ENCODE measurements around the gene BAD.
A peak's percentile ranks its signal among the peaks of the same experiment; 100 is the strongest.

Gene BAD

DNA sequence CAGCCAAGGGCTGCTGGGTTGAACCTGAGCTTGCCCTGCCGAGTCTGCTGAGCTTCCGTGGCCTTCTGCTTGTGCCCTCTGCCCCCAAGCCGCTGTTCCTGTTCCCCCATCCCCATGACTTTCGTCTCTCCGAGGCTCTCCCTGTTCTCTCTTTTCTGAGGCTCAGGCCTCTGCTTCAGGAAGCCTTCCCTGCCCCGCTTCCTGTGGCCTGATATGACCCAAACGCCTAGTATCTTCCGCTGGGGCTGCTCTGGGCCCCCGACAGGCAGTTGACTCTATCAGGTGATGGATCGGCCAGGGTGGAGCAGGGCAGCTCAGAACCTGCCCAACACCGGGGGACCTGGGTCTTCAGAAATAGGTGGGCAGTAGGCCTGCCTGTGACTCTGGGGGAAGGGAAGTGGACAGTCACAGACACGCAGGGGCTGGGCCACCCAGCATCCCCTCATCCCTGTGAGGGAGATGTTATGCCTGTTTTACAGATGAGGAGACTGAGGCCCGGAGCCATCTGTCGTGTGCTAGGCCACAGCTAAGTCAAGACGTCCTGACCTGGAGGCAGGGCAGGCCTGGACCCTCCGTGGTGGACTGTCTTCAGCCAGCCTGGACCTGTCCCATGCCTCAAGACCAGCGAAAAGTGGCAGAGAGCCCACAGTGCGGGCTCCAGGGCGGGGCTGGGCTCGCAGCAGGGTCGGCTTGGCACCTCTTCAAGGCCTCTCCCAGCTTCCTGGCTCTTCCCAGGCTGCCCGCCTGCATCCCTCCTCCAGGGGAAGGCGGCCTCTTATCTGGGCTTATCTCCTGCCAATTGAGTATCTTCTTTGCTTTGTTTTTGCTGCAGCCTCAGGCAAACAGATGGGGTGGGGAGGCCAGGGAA lies 16.2 kb downstream of the BAD start:
- H3K4me3 ChIP-seq (replicated peaks; ENCODE audit: low read depth, low read length): peak overlapping the region; percentile 67

DNA sequence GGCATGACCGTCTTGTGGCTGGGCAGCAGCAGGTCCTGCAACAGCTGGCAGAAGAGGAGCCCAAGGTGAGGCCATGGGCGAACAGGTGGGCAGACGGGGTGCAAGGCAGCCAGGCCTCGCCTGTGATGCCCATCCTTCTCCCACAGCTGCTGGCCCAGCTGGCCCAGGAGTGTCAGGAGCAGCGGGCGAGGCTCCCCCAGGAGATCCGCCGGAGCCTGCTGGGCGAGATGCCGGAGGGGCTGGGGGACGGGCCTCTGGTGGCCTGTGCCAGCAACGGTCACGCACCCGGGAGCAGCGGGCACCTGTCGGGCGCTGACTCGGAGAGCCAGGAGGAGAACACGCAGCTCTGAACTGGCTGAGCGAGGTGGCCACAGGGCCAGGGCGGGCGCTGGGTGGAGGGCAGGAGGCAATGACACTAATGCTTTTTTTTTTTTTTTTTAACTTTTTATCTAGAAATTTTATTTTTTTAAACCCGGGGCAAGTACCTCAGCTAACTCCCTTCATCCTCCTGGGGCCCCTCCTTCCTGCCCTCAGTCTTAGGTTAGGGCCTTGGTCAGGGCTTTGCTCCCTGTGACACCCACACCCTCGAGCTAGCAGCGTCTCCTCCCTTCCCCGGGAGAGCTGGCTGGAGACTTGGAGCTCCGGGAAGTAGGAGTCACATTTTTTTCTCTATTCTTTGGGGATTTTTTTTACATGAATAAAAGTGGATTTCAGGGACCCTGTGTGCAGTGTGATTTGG lies 17.1 kb downstream of the BAD start:
- no peak overlapping the region for H3K4me3 ChIP-seq (replicated peaks; ENCODE audit: low read depth, low read length)
- no peak for TF ChIP-seq CTCF (IDR thresholded peaks at IDR 0.05; ENCODE audit: low read length, missing control alignments)
- peak; percentile 25 for DNase-seq (ENCODE audit: low read depth)

More for the DNA sequence above, 16.2 kb downstream of the BAD start:
- TF ChIP-seq CTCF (IDR thresholded peaks at IDR 0.05; ENCODE audit: low read length, missing control alignments): no peak
- peak; percentile 83 for DNase-seq (ENCODE audit: low read depth)

GRCh38 chr11:64266339-64266738 lies 18.1 kb downstream of the BAD start:
- no peak overlapping the region for H3K4me3 ChIP-seq (replicated peaks; ENCODE audit: low read depth, low read length)
- TF ChIP-seq CTCF (IDR thresholded peaks at IDR 0.05; ENCODE audit: low read length, missing control alignments): no peak

GRCh38 chr11:64265176-64266160 lies 19.0 kb downstream of the BAD start:
- DNase-seq (ENCODE audit: low read depth): no peak
- no peak for TF ChIP-seq CTCF (IDR thresholded peaks at IDR 0.05; ENCODE audit: low read length, missing control alignments)
- no peak overlapping the region for H3K4me3 ChIP-seq (replicated peaks; ENCODE audit: low read depth, low read length)

More at GRCh38 chr11:64266339-64266738, 18.1 kb downstream of the BAD start:
- DNase-seq (ENCODE audit: low read depth): peak; percentile 20

DNA sequence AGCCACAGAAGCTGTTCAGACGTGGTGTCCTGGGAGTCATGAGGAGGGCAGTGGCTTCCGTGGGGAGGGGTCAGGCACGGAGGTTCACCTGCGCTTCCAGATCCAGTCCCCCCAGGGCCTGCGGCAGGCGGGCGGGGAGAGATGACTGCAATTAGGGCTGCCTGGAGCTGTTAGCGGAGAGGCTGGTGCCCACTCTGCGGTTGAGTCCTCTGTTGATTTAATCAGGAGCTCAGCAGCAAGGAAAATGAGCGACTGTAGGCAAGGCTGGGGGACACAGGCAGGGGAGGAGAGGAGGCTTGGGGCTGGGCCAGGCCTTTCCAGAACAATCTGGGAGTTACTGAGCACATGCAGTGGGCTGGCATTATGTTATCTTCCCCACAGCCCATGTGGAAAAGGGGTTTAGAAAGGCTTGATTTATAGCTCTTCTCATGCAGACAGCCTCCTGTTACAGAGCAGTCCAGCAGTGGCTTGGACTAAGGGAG lies 20.1 kb downstream of the BAD start:
- no peak overlapping the region for H3K4me3 ChIP-seq (replicated peaks; ENCODE audit: low read depth, low read length)
- no peak for DNase-seq (ENCODE audit: low read depth)
- TF ChIP-seq CTCF (IDR thresholded peaks at IDR 0.05; ENCODE audit: low read length, missing control alignments): no peak

DNA sequence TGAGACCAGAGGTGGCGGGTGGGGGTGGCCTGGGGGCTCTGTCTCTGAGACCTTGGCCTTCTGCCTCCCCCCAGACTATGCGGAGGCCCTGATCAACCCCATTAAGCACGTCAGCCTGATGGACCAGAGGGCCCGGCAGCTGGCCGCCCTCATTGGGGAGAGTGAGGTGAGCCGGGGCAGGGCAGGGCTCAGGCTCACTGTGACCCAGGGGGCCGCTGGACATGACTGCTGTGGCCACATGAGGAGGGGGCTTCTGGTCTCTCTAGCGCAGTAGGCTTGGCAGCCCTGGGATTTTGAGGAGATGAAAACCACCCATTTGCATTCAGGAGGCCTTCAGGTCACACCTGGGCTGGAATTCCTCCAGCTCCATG lies 20.5 kb downstream of the BAD start:
- H3K4me3 ChIP-seq (replicated peaks; ENCODE audit: low read depth, low read length): no peak overlapping the region
- no peak for DNase-seq (ENCODE audit: low read depth)
- TF ChIP-seq CTCF (IDR thresholded peaks at IDR 0.05; ENCODE audit: low read length, missing control alignments): no peak

Data from fibroblast of pulmonary artery (primary cell).